OCI-LY7 (cell line): Measurements from ENCODE around the gene STX16.

ENCODE experiments used
- EZH2phosphoT487 ChIP-seq: fragments of 200-600 bp; sonication (generic); IDR thresholded peaks from 2 replicates; pipeline ENCODE4 v1.6.1; 2018; ENCODE audit warnings: low read depth, borderline replicate concordance, mild to moderate bottlenecking, mixed run types, antibody characterized with exemption, low read length, moderate library complexity, mixed read lengths
- TF ChIP-seq, protein P1 (sequence below): fragments of 200-600 bp; sonication (generic); conservative IDR thresholded peaks from 2 replicates; pipeline ENCODE4 v1.5.1; 2014; ENCODE audit warnings: mild to moderate bottlenecking, antibody characterized with exemption, low read length, moderate library complexity, mixed read lengths

DNA sequence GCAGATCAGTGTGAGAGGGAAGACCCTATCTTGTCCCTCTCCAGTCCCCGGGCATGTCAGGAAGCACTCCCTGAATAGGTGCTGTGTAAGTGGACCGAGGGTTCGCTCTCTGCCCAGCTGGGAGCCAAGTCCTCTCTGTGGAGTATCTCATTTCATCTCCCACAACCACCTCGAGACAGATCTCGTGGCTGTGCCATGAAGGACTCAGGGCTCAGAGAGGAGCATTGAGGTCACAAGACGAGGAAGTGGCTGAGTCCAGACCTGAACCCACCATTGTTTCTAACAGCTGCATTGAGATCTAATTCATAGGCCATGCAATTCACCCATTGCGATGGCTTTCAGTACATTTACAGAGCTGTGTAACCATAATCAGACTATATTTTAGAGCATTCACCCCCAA lies 34.7 kb upstream of the STX16 start:
- TF ChIP-seq, protein P1, sequence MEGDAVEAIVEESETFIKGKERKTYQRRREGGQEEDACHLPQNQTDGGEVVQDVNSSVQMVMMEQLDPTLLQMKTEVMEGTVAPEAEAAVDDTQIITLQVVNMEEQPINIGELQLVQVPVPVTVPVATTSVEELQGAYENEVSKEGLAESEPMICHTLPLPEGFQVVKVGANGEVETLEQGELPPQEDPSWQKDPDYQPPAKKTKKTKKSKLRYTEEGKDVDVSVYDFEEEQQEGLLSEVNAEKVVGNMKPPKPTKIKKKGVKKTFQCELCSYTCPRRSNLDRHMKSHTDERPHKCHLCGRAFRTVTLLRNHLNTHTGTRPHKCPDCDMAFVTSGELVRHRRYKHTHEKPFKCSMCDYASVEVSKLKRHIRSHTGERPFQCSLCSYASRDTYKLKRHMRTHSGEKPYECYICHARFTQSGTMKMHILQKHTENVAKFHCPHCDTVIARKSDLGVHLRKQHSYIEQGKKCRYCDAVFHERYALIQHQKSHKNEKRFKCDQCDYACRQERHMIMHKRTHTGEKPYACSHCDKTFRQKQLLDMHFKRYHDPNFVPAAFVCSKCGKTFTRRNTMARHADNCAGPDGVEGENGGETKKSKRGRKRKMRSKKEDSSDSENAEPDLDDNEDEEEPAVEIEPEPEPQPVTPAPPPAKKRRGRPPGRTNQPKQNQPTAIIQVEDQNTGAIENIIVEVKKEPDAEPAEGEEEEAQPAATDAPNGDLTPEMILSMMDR: no peak
- no peak for TF ChIP-seq EZH2phosphoT487
